H1 (cell line): ENCODE data around the gene FHOD1.

Source experiments
- ASH2L ChIP-seq: fragments of 200-600, 300-600 bp; sonication (generic); IDR thresholded peaks from one replicate; pipeline ENCODE4 v1.7.1; 2017; ENCODE audit warnings: low read length
- CTCF ChIP-seq, 3 experiments: IDR thresholded peaks; 1 replicate in 2 of 3; 2 replicates in 1 of 3; pipeline versions ENCODE4 v1.5.1 to v1.6.1; 2011; ENCODE audit warnings: low read length in 3 of 3, mild to moderate bottlenecking in 3 of 3, inconsistent platforms in 2 of 3, low read depth in 1 of 3, moderate library complexity in 1 of 3; ENCODE audit not compliant: insufficient read depth in 1 of 3; ENCODE audit errors: control extremely low read depth in 1 of 3
- EGR1 ChIP-seq: IDR thresholded peaks from 2 replicates; pipeline ENCODE4 v1.6.1; 2011; ENCODE audit warnings: low read depth, low read length, borderline replicate concordance
- JUND ChIP-seq: IDR thresholded peaks from 2 replicates; pipeline ENCODE4 v1.6.1; 2011; ENCODE audit warnings: mild to moderate bottlenecking, improper control_type of control experiment, low read length
- NRF1 ChIP-seq: IDR thresholded peaks from 2 replicates; pipeline ENCODE4 v1.6.1; 2011; ENCODE audit warnings: mild to moderate bottlenecking, low read depth, low read length, improper control_type of control experiment
- POLR2A ChIP-seq, 2 experiments: IDR thresholded peaks; 1 replicate in 1 of 2; 2 replicates in 1 of 2; pipeline ENCODE4 v1.6.1; 2011; ENCODE audit warnings: low read depth in 2 of 2, low read length in 2 of 2, mild to moderate bottlenecking in 2 of 2; ENCODE audit errors: control extremely low read depth in 1 of 2
- POLR2AphosphoS5 ChIP-seq: IDR thresholded peaks from 2 replicates; pipeline ENCODE4 v1.6.1; 2011; ENCODE audit warnings: low read depth, low read length
- SIN3A ChIP-seq, 2 experiments: IDR thresholded peaks in 1 of 2; conservative IDR thresholded peaks in 1 of 2; 2 replicates each; pipeline ENCODE4 v1.6.1; 2011 to 2012; ENCODE audit warnings: low read length in 2 of 2, improper control_type of control experiment in 1 of 2, low read depth in 1 of 2, mild to moderate bottlenecking in 1 of 2
- YY1 ChIP-seq: IDR thresholded peaks from 2 replicates; pipeline ENCODE4 v1.6.1; 2011; ENCODE audit warnings: low read depth, mild to moderate bottlenecking, low read length

DNA sequence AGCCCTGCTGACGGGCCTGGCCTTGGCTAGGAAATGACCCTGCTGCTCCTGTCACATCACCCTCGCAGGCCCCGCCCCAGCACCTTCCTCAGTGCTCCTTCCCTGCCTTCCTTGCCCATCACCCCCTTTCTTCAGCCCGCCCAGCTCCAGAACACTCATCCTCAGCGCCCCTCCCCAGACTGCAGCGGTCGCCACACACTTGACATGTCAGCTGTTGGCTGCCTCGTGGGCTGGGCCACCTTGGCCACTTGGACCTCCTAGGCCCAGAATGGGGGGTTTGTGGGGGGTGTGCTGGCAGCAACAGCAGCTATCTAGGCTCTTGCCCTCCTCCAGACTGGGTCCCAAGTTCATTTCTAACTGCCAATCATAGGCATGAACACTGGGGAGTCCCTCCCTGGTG, 37.7 kb downstream of the FHOD1 start:
- TF ChIP-seq CTCF (IDR thresholded peaks at IDR 0.05; ENCODE audit: control extremely low read depth in 1 of 3, insufficient read depth in 1 of 3, low read depth in 1 of 3, low read length in 3 of 3) (no peak), SIN3A (conservative IDR thresholded peaks at IDR 0.05 in 1 of 2, IDR thresholded peaks at IDR 0.05 in 1 of 2; ENCODE audit: low read depth in 1 of 2, low read length in 2 of 2) (no peak), EGR1 (no peak), POLR2AphosphoS5 (no peak), ASH2L (no peak), JUND (no peak), YY1 (no peak), NRF1 (no peak), POLR2A (IDR thresholded peaks at IDR 0.05; ENCODE audit: control extremely low read depth in 1 of 2, low read depth in 2 of 2, low read length in 2 of 2) (no peak)
